ENCODE data around the gene IGBP1.

- TF ChIP-seq POLR2AphosphoS5 (IDR thresholded peaks at IDR 0.05) = no peak
- TF ChIP-seq CTCF (IDR thresholded peaks at IDR 0.05) = no peak
- TF ChIP-seq POLR2A (IDR thresholded peaks at IDR 0.05) = no peak
Observed at GRCh38 chrX:70096052-70096451, 37.2 kb upstream of the IGBP1 start.

Data from breast epithelium (tissue), 3 donors.